Neuronal stem cell (in vitro differentiated cells): ENCODE results near the gene KLF7.

Experiments used
- DNase-seq: peaks from one replicate; pipeline ENCODE4 v3.0.0-alpha.2; 2013; ENCODE audit warnings: low spot score
- H2AFZ ChIP-seq: one replicate; pipeline ENCODE4 v1.6.1; 2013; ENCODE audit warnings: mild to moderate bottlenecking, low read length, inconsistent platforms
- H2AK5ac ChIP-seq: 2 replicates; pipeline ENCODE4 v1.6.1; 2013; ENCODE audit warnings: low read depth, mild to moderate bottlenecking, inconsistent platforms, low read length, moderate library complexity, mixed read lengths
- H2BK120ac ChIP-seq: 2 replicates; pipeline ENCODE4 v1.6.1; 2013; ENCODE audit warnings: low read depth, mild to moderate bottlenecking, inconsistent platforms, low read length, moderate library complexity, mixed read lengths
- H2BK12ac ChIP-seq: one replicate; pipeline ENCODE4 v1.6.1; 2013; ENCODE audit warnings: low read length, inconsistent platforms
- H2BK15ac ChIP-seq: 2 replicates; pipeline ENCODE4 v1.6.1; 2013; ENCODE audit warnings: mild to moderate bottlenecking, low read length, inconsistent platforms, mixed read lengths
- H2BK5ac ChIP-seq: one replicate; pipeline ENCODE4 v1.6.1; 2013; ENCODE audit warnings: inconsistent platforms, mild to moderate bottlenecking, low read length, moderate library complexity
- H3K14ac ChIP-seq: one replicate; pipeline ENCODE4 v1.6.1; 2013; ENCODE audit warnings: low read length, inconsistent platforms
- H3K18ac ChIP-seq: 2 replicates; pipeline ENCODE4 v1.6.1; 2013; ENCODE audit warnings: low read length, inconsistent platforms
- H3K23ac ChIP-seq: 2 replicates; pipeline ENCODE4 v1.6.1; 2013; ENCODE audit warnings: low read depth, mild to moderate bottlenecking, mixed read lengths, low read length, inconsistent platforms; ENCODE audit not compliant: poor library complexity
- H3K27ac ChIP-seq: replicated peaks from 3 replicates; pipeline ENCODE4 v1.5.1; 2013; ENCODE audit warnings: low read length, inconsistent platforms
- H3K27me3 ChIP-seq, 3 experiments: 2 replicates each; pipeline ENCODE4 v1.6.1; 2013; ENCODE audit warnings: low read length in 3 of 3, mild to moderate bottlenecking in 2 of 3, inconsistent platforms in 1 of 3, low read depth in 1 of 3, mixed read lengths in 1 of 3, moderate library complexity in 1 of 3; ENCODE audit not compliant: control insufficient read depth in 3 of 3, insufficient read depth in 3 of 3
- H3K36me3 ChIP-seq, 2 donors: replicated peaks in 1 of 2; 2 replicates each; pipeline ENCODE4 v1.6.1; 2013; ENCODE audit warnings: low read length in 2 of 2; ENCODE audit not compliant: control insufficient read depth in 2 of 2, insufficient read depth in 2 of 2
- H3K4ac ChIP-seq: 2 replicates; pipeline ENCODE4 v1.6.1; 2013; ENCODE audit warnings: inconsistent platforms, mild to moderate bottlenecking, low read length, moderate library complexity
- H3K4me1 ChIP-seq, 2 donors: 1 replicate in 1 of 2; 2 replicates in 1 of 2; pipeline ENCODE4 v1.6.1; 2013; ENCODE audit warnings: low read length in 2 of 2, low read depth in 1 of 2; ENCODE audit not compliant: control insufficient read depth in 2 of 2, insufficient read depth in 1 of 2
- H3K4me2 ChIP-seq: one replicate; pipeline ENCODE4 v1.6.1; 2013; ENCODE audit warnings: mild to moderate bottlenecking, low read length, inconsistent platforms; ENCODE audit not compliant: insufficient read depth, poor library complexity, severe bottlenecking
- H3K4me3 ChIP-seq, 2 donors: 2 replicates each; pipeline ENCODE4 v1.5.1; 2013; ENCODE audit warnings: low read length in 2 of 2, mild to moderate bottlenecking in 2 of 2, inconsistent platforms in 1 of 2, moderate library complexity in 1 of 2
- H3K79me1 ChIP-seq: one replicate; pipeline ENCODE4 v1.6.1; 2013; ENCODE audit warnings: low read depth, mild to moderate bottlenecking, inconsistent platforms, low read length, moderate library complexity
- H3K9ac ChIP-seq: one replicate; pipeline ENCODE4 v1.6.1; 2013; ENCODE audit warnings: mild to moderate bottlenecking, low read depth, low read length, inconsistent platforms; ENCODE audit not compliant: poor library complexity
- H3K9me3 ChIP-seq, 2 donors: replicated peaks in 1 of 2; 2 replicates each; pipeline versions ENCODE3 to v1.6.1; 2013; ENCODE audit warnings: low read length in 2 of 2, mild to moderate bottlenecking in 2 of 2, inconsistent platforms in 1 of 2, low read depth in 1 of 2, mixed read lengths in 1 of 2, moderate library complexity in 1 of 2; ENCODE audit not compliant: control insufficient read depth in 2 of 2, insufficient read depth in 1 of 2
- H4K8ac ChIP-seq: one replicate; pipeline ENCODE4 v1.6.1; 2013; ENCODE audit warnings: low read depth, mild to moderate bottlenecking, inconsistent platforms, low read length, moderate library complexity
- H4K91ac ChIP-seq: one replicate; pipeline ENCODE4 v1.6.1; 2013; ENCODE audit warnings: low read length, low read depth, mild to moderate bottlenecking, inconsistent platforms; ENCODE audit not compliant: poor library complexity
- WGBS, 2 donors: extraction: QIAGEN DNeasy Blood & Tissue Kit; methylation state at CpG; one replicate each; pipeline ENCODE4 v1.1.7; 2013; ENCODE audit warnings: missing lambda C conversion rate in 2 of 2, mixed read lengths in 1 of 2; ENCODE audit not compliant: insufficient read length in 2 of 2, insufficient replicate concordance in 1 of 2; ENCODE audit errors: extremely low coverage in 2 of 2; 5-methylcytosine and 5-hydroxymethylcytosine counted together

KLF7 gene

GRCh38 chr2:207077266-207077665, 88.5 kb downstream of the KLF7 start:
- H3K36me3 ChIP-seq: peaks cover 2 to 56% of the 10 kb centered on the region in 2 donors
- H3K9ac ChIP-seq: no peak overlapping the region
- no CpG with 5 or more reads among the region's 2 CpGs for WGBS, 2 donors
- H3K27me3 ChIP-seq: no peaks in the 10 kb centered on the region
- no peak overlapping the region for H4K91ac ChIP-seq
- no peak overlapping the region for H2BK12ac ChIP-seq
- no peak overlapping the region for H3K18ac ChIP-seq
- H4K8ac ChIP-seq: no peak overlapping the region
- H3K9me3 ChIP-seq: no peaks in the 10 kb centered on the region
- no peak overlapping the region for H2BK5ac ChIP-seq
- no peak overlapping the region for H3K4me3 ChIP-seq
- no peak overlapping the region for H2BK15ac ChIP-seq
- no peak for DNase-seq
- H3K79me1 ChIP-seq: no peaks in the 10 kb centered on the region
- no peak overlapping the region for H3K4me2 ChIP-seq
- H3K23ac ChIP-seq: no peak overlapping the region
- H2AFZ ChIP-seq: no peak overlapping the region
- H2AK5ac ChIP-seq: no peak overlapping the region
- H3K4me1 ChIP-seq: peaks cover 1 to 15% of the 10 kb centered on the region in 2 donors
- H3K27ac ChIP-seq: no peak overlapping the region
- no peak overlapping the region for H3K14ac ChIP-seq
- H3K4ac ChIP-seq: no peak overlapping the region
- no peak overlapping the region for H2BK120ac ChIP-seq

DNA sequence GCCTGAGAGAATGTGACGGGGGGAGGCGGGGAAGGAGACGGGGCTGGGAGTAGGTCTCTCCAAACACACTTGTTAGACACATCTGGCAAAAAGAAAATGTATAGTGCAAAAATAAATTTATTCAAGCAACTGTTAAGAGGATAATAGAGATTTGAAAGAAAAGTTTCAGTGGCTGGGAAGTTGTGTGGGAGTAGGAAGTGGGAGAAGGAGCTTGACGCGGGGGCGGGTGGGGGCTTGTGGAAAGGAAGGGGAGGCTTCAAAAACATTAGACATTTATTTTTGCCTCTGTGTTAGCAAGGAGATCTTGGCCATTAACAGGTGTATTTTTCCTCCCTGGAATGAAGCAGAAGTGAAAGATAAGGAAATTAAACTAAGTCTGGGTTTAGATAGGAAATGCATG, 90.3 kb downstream of the KLF7 start:
- Histone ChIP-seq H2AK5ac (no peak overlapping the region), H4K91ac (no peak overlapping the region), H3K4ac (no peak overlapping the region), H3K27ac (no peak overlapping the region), H3K27me3 (no peaks in the 10 kb centered on the region), H3K18ac (no peak overlapping the region), H3K23ac (no peak overlapping the region), H2BK15ac (no peak overlapping the region), H3K9ac (no peak overlapping the region), H3K4me2 (no peak overlapping the region), H3K36me3 (peaks cover 2 to 38% of the 10 kb centered on the region in 2 donors), H2BK5ac (no peak overlapping the region), H3K4me1 (peaks cover 1 to 15% of the 10 kb centered on the region in 2 donors), H3K14ac (no peak overlapping the region), H3K4me3 (no peak overlapping the region), H3K79me1 (no peaks in the 10 kb centered on the region), H2BK12ac (no peak overlapping the region), H3K9me3 (no peaks in the 10 kb centered on the region), H2AFZ (no peak overlapping the region), H4K8ac (no peak overlapping the region), H2BK120ac (no peak overlapping the region)
- WGBS, 2 donors: no CpG with 5 or more reads among the region's 6 CpGs
- DNase-seq: no peak

DNA sequence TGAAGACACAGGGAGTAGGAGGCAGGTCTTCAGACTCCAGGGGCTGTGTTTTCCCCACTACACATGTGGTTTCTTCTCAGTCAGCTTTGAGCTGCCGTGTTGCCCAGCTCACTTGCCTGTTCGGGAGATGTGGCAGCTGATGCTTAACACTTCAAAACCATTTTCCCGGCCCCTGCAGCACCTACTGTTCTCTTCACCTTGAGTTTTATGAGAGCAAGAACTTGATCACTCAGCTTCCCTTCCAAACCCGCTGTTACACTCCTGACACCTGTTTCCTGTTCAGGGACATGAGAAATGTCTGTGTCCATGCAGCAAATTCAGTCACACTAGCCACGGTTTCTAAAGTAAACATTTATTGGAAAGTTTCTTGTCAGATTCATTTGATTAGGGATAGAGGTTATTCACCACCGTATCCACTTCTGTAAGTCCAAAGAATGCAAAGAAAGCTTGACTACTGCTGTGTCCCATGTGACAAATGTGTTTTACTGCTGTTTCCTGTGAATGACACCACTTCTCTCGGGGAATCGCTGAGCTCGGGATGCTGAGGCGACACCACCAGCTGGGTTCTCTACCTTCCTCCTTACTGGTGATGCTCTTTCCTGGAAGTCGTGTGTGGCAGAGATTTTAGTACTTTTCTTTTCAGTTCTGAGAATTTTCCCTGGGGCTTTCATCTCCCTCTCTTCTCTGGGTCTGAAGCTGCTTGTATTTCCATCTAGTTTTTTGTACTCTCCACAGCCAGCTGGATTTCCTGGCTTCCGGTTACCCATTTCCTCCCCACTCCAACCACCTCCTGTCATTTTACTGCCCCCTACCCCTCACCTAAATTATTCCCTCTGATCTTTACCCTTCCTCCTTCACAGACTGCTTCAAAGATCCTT, 91.7 kb downstream of the KLF7 start:
- no peak for DNase-seq
- Histone ChIP-seq H4K8ac (no peak overlapping the region), H3K14ac (no peak overlapping the region), H3K27me3 (no peaks in the 10 kb centered on the region), H2AFZ (peak overlapping the region; percentile 36), H3K27ac (no peak overlapping the region), H3K9me3 (no peaks in the 10 kb centered on the region), H3K18ac (no peak overlapping the region), H3K4me1 (peaks cover 1 to 15% of the 10 kb centered on the region in 2 donors), H3K79me1 (no peaks in the 10 kb centered on the region), H2BK12ac (no peak overlapping the region), H3K4me3 (no peak overlapping the region), H2BK5ac (no peak overlapping the region), H3K4ac (no peak overlapping the region), H3K4me2 (no peak overlapping the region), H2BK15ac (no peak overlapping the region), H3K9ac (no peak overlapping the region), H2BK120ac (no peak overlapping the region), H2AK5ac (no peak overlapping the region), H4K91ac (no peak overlapping the region), H3K23ac (no peak overlapping the region), H3K36me3 (peaks cover 0 to 24% of the 10 kb centered on the region in 2 donors)
- no CpG with 5 or more reads among the region's 12 CpGs for WGBS, 2 donors

DNA sequence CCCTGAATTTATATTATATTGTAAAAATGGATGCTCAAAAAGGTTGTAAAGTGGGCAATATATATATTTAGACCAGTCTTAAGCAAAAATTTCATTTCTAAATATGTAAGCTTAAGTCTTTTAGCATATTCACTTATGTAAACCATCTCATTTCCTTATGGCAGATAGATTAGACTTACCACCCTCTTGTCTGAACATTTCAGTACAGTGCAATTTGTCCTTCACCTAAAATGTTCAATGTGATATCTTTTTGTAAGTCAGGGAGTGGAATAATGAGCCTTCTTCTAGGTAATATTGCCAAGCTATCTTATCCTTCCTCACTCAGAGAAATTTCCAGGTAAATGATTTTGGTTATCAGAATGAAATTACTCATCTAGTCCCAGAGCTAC, 92.3 kb downstream of the KLF7 start:
- no peak overlapping the region for H2BK15ac ChIP-seq
- H2BK12ac ChIP-seq: no peak overlapping the region
- H2BK120ac ChIP-seq: no peak overlapping the region
- no peaks in the 10 kb centered on the region for H3K9me3 ChIP-seq
- no peak overlapping the region for H3K18ac ChIP-seq
- peaks cover 1 to 15% of the 10 kb centered on the region in 2 donors for H3K4me1 ChIP-seq
- H3K27ac ChIP-seq: no peak overlapping the region
- H2AK5ac ChIP-seq: no peak overlapping the region
- H2BK5ac ChIP-seq: no peak overlapping the region
- DNase-seq: no peak
- no peak overlapping the region for H3K14ac ChIP-seq
- H2AFZ ChIP-seq: no peak overlapping the region
- no peak overlapping the region for H3K23ac ChIP-seq
- no peak overlapping the region for H3K4me2 ChIP-seq
- H3K9ac ChIP-seq: no peak overlapping the region
- no peak overlapping the region for H3K4ac ChIP-seq
- peaks cover 0 to 18% of the 10 kb centered on the region in 2 donors for H3K36me3 ChIP-seq
- no peaks in the 10 kb centered on the region for H3K79me1 ChIP-seq
- no peak overlapping the region for H3K4me3 ChIP-seq
- H4K8ac ChIP-seq: no peak overlapping the region
- H3K27me3 ChIP-seq: no peaks in the 10 kb centered on the region
- no peak overlapping the region for H4K91ac ChIP-seq
